Measurements from ENCODE around the gene SLC35G4. TPM values are rescaled to one million over a fixed set of nuclear protein-coding genes. Genes with fewer than 3 reads are reported as not detected.

Gene SLC35G4
- polyA plus RNA-seq, 1 donor from 2014 or later = not detected

GRCh38 chr18:11567396-11567795 lies 42.0 kb upstream of the SLC35G4 start:
- Histone ChIP-seq H3K79me2 (replicated peaks; ENCODE audit: insufficient read depth, low read length) (no peaks in the 10 kb centered on the region), H3K9ac (ENCODE audit: low read length) (no peak overlapping the region), H2AFZ (ENCODE audit: low read depth, low read length) (no peak overlapping the region), H3F3A (ENCODE audit: insufficient read depth, low read length, poor library complexity, severe bottlenecking) (no peaks in the 10 kb centered on the region), H3K9me2 (ENCODE audit: insufficient read depth, low read length) (no peaks in the 10 kb centered on the region), H3K4me2 (ENCODE audit: low read length) (no peak overlapping the region), H3K9me3 (ENCODE audit: low read length) (no peaks in the 10 kb centered on the region), H3K4me3 (ENCODE audit: low read length) (no peak overlapping the region), H3K36me3 (ENCODE audit: insufficient read depth, low read length) (no peaks in the 10 kb centered on the region), H3K27ac (ENCODE audit: low read length) (no peak overlapping the region), H4K20me1 (ENCODE audit: insufficient read depth) (no peaks in the 10 kb centered on the region), H3K27me3 (ENCODE audit: insufficient read depth, low read depth, low read length) (no peaks in the 10 kb centered on the region)
- TF ChIP-seq TAF1 (IDR thresholded peaks at IDR 0.05; ENCODE audit: low read depth) (no peak), EP300 (conservative IDR thresholded peaks at IDR 0.05; ENCODE audit: poor library complexity, severe bottlenecking) (no peak)

- Histone ChIP-seq H2AFZ (ENCODE audit: low read depth, low read length) (no peak overlapping the region), H3K4me3 (ENCODE audit: low read length) (no peak overlapping the region), H3K36me3 (ENCODE audit: insufficient read depth, low read length) (no peaks in the 10 kb centered on the region), H4K20me1 (ENCODE audit: insufficient read depth) (no peaks in the 10 kb centered on the region), H3F3A (ENCODE audit: insufficient read depth, low read length, poor library complexity, severe bottlenecking) (no peaks in the 10 kb centered on the region), H3K4me2 (ENCODE audit: low read length) (no peak overlapping the region), H3K27me3 (ENCODE audit: insufficient read depth, low read depth, low read length) (no peaks in the 10 kb centered on the region), H3K9ac (ENCODE audit: low read length) (no peak overlapping the region), H3K27ac (ENCODE audit: low read length) (no peak overlapping the region), H3K9me3 (ENCODE audit: low read length) (no peaks in the 10 kb centered on the region), H3K79me2 (replicated peaks; ENCODE audit: insufficient read depth, low read length) (no peaks in the 10 kb centered on the region), H3K9me2 (ENCODE audit: insufficient read depth, low read length) (no peaks in the 10 kb centered on the region)
- TF ChIP-seq EZH2 (IDR thresholded peaks at IDR 0.05; ENCODE audit: borderline replicate concordance, insufficient read depth, low read length, poor library complexity, severe bottlenecking) (no peak), SMC3 (conservative IDR thresholded peaks at IDR 0.05; ENCODE audit: poor library complexity) (no peak), POLR2AphosphoS5 (IDR thresholded peaks at IDR 0.05) (no peak), CTCF (IDR thresholded peaks at IDR 0.05; ENCODE audit: poor library complexity, severe bottlenecking) (no peak), RAD21 (conservative IDR thresholded peaks at IDR 0.05) (no peak), MXI1 (conservative IDR thresholded peaks at IDR 0.05; ENCODE audit: poor library complexity, severe bottlenecking) (no peak), TAF1 (IDR thresholded peaks at IDR 0.05; ENCODE audit: low read depth) (no peak), REST (IDR thresholded peaks at IDR 0.05; ENCODE audit: borderline replicate concordance) (no peak), EP300 (conservative IDR thresholded peaks at IDR 0.05; ENCODE audit: poor library complexity, severe bottlenecking) (no peak)
These were observed 39.3 kb upstream of the SLC35G4 start for GRCh38 chr18:11570073-11570588.

Measured in neural cell (in vitro differentiated cells).